WTC11 (cell line): ENCODE results near the gene ANKRD13D. TPM values are rescaled to one million over a fixed set of nuclear protein-coding genes. Genes with fewer than 3 reads are reported as not detected.
A peak's percentile ranks its signal among the peaks of the same experiment; 100 is the strongest.

Source experiments
- ATAC-seq: fragments of 200-7000 bp; cut with Tn5 transposase; 2 replicates; pipeline ENCODE4 v1.10.0; 2021; ENCODE audit warnings: mild to moderate bottlenecking, moderate library complexity
- CTCF ChIA-PET: fragments of 300-600 bp; sonication (Branson Sonifier 250); formaldehyde crosslinking; loops from one replicate; lab custom pipeline; 2021; ENCODE audit warnings: antibody characterized with exemption; lab: Charles Lee
- POLR2A ChIA-PET: fragments of 350-600 bp; sonication (Branson Sonifier 250); formaldehyde crosslinking; loops from one replicate; lab custom pipeline; 2021; ENCODE audit warnings: antibody characterized with exemption; lab: Charles Lee
- DNase-seq: peaks from one replicate; pipeline ENCODE4 v3.0.0; 2021; ENCODE audit warnings: low spot score
- H3K27ac Mint-ChIP-seq: 2 replicates; pipeline ENCODE4 v1.8.0; 2021; ENCODE audit warnings: mixed read lengths
- H3K27me3 Mint-ChIP-seq: 2 replicates; pipeline ENCODE4 v1.8.0; 2021; ENCODE audit warnings: low read depth, mild to moderate bottlenecking, moderate library complexity, mixed read lengths
- H3K36me3 Mint-ChIP-seq: 2 replicates; pipeline ENCODE4 v1.8.0; 2021; ENCODE audit warnings: mixed read lengths
- H3K4me1 Mint-ChIP-seq: 2 replicates; pipeline ENCODE4 v1.8.0; 2022; ENCODE audit warnings: mixed read lengths
- H3K4me3 Mint-ChIP-seq: 2 replicates; pipeline ENCODE4 v1.8.0; 2021; ENCODE audit warnings: mild to moderate bottlenecking, moderate library complexity, mixed read lengths
- H3K9me3 Mint-ChIP-seq: 2 replicates; pipeline ENCODE4 v1.8.0; 2021; ENCODE audit warnings: mixed read lengths
- ATF2 ChIP-seq: sonication (generic); formaldehyde crosslinking; IDR thresholded peaks from 2 replicates; pipeline ENCODE4 v1.8.1; 2022; ENCODE audit warnings: low read depth, missing genetic modification reagents, borderline replicate concordance
- GRHL2 ChIP-seq: fragments of 250-450 bp; sonication (Bioruptor Pico); IDR thresholded peaks from 2 replicates; pipeline ENCODE4 v1.8.0; 2022; ENCODE audit warnings: mild to moderate bottlenecking, moderate library complexity; ENCODE audit not compliant: insufficient replicate concordance, severe bottlenecking
- MXD4 ChIP-seq: fragments of 250-450 bp; sonication (Bioruptor Pico); IDR thresholded peaks from 2 replicates; pipeline ENCODE4 v1.8.0; 2021; ENCODE audit warnings: mild to moderate bottlenecking, moderate library complexity, borderline replicate concordance
- NFE2L1 ChIP-seq: sonication (generic); formaldehyde crosslinking; IDR thresholded peaks from 2 replicates; pipeline ENCODE4 v1.8.1; 2023; ENCODE audit warnings: missing genetic modification reagents
- TCF7 ChIP-seq: sonication (generic); formaldehyde crosslinking; IDR thresholded peaks from 2 replicates; pipeline ENCODE4 v1.8.0; 2022; ENCODE audit warnings: mild to moderate bottlenecking, low read depth, missing genetic modification reagents, moderate library complexity
- ZNF396 ChIP-seq: fragments of 250-450 bp; sonication (Bioruptor Pico); IDR thresholded peaks from 2 replicates; pipeline ENCODE4 v1.8.0; 2021; ENCODE audit warnings: mild to moderate bottlenecking, moderate library complexity, borderline replicate concordance
- total RNA-seq: library from RNA; stranded (reverse); gene quantifications from 3 replicates; pipeline ENCODE4 v1.2.3, GENCODE V29; 2021
- TF ChIP-seq, protein P1 (sequence below): sonication (generic); formaldehyde crosslinking; conservative IDR thresholded peaks from 2 replicates; pipeline ENCODE4 v1.8.1; 2023; ENCODE audit warnings: mild to moderate bottlenecking, low read depth, missing genetic modification reagents, moderate library complexity
- TF ChIP-seq, protein P2 (sequence below): sonication (generic); formaldehyde crosslinking; IDR thresholded peaks from 2 replicates; pipeline ENCODE4 v1.8.0; 2022; ENCODE audit warnings: missing genetic modification reagents
- TF ChIP-seq, protein P3 (sequence below): fragments of 200-600 bp; IDR thresholded peaks from 2 replicates; pipeline ENCODE4 v1.8.0; 2022; ENCODE audit warnings: antibody characterized with exemption

The ANKRD13D gene
- total RNA-seq, 1 experiment from 2014 or later: 55.5 TPM

DNA sequence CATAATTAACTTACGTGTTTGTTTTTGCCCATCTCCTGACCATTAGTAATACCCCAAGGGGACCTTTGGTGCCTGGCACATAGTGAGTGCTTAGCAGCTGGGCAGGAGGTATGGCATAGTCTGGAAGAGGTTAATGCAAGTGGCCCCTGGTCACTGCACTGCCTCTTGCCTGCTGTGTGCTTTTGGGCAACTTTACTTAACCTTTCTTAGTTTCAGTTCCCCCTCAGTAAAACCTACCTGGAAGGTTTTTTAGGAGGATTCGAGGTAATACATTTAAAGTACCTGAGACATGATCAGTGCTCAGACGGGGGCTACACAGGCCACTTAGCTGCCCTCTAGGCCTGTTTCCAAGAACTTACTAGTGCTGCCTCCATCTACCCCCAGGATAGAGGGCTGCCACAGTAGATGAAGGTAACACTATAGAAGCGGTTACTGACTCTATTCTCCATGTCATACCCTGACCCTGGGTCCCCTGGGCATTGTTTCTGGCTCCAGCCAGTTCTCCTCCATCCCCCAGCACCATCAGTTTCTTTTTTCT is 60.9 kb downstream of the ANKRD13D start (continued):
- no peak for TF ChIP-seq ZNF396 (CRISPR knock-in tag)
- TF ChIP-seq GRHL2 (CRISPR knock-in tag): no peak
- no peak for TF ChIP-seq ATF2 (CRISPR knock-in tag)
- TF ChIP-seq, protein P1, sequence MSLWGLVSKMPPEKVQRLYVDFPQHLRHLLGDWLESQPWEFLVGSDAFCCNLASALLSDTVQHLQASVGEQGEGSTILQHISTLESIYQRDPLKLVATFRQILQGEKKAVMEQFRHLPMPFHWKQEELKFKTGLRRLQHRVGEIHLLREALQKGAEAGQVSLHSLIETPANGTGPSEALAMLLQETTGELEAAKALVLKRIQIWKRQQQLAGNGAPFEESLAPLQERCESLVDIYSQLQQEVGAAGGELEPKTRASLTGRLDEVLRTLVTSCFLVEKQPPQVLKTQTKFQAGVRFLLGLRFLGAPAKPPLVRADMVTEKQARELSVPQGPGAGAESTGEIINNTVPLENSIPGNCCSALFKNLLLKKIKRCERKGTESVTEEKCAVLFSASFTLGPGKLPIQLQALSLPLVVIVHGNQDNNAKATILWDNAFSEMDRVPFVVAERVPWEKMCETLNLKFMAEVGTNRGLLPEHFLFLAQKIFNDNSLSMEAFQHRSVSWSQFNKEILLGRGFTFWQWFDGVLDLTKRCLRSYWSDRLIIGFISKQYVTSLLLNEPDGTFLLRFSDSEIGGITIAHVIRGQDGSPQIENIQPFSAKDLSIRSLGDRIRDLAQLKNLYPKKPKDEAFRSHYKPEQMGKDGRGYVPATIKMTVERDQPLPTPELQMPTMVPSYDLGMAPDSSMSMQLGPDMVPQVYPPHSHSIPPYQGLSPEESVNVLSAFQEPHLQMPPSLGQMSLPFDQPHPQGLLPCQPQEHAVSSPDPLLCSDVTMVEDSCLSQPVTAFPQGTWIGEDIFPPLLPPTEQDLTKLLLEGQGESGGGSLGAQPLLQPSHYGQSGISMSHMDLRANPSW: no peak
- TF ChIP-seq, protein P2, sequence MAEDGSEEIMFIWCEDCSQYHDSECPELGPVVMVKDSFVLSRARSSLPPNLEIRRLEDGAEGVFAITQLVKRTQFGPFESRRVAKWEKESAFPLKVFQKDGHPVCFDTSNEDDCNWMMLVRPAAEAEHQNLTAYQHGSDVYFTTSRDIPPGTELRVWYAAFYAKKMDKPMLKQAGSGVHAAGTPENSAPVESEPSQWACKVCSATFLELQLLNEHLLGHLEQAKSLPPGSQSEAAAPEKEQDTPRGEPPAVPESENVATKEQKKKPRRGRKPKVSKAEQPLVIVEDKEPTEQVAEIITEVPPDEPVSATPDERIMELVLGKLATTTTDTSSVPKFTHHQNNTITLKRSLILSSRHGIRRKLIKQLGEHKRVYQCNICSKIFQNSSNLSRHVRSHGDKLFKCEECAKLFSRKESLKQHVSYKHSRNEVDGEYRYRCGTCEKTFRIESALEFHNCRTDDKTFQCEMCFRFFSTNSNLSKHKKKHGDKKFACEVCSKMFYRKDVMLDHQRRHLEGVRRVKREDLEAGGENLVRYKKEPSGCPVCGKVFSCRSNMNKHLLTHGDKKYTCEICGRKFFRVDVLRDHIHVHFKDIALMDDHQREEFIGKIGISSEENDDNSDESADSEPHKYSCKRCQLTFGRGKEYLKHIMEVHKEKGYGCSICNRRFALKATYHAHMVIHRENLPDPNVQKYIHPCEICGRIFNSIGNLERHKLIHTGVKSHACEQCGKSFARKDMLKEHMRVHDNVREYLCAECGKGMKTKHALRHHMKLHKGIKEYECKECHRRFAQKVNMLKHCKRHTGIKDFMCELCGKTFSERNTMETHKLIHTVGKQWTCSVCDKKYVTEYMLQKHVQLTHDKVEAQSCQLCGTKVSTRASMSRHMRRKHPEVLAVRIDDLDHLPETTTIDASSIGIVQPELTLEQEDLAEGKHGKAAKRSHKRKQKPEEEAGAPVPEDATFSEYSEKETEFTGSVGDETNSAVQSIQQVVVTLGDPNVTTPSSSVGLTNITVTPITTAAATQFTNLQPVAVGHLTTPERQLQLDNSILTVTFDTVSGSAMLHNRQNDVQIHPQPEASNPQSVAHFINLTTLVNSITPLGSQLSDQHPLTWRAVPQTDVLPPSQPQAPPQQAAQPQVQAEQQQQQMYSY (CRISPR knock-in tag): no peak
- TF ChIP-seq TCF7 (CRISPR knock-in tag): no peak
- no peak for TF ChIP-seq NFE2L1 (CRISPR knock-in tag)

- ChIA-PET CTCF (interaction anchor here (0.6 to 10.1 kb wide), 48 partner anchors 9 to 677 kb away, joined by 3 to 842 read pairs (median 5); partner anchors contain the start of genes CLCF1, CORO1B, NUDT8 and PPP1CA), POLR2A (interaction anchor here (0.5 kb wide), 1 partner anchor 1404 kb away, joined by 3 read pairs; no protein-coding TSS in a partner anchor)
- H3K9me3 Mint-ChIP-seq: no peaks in the 10 kb centered on the region
- peak overlapping the region; percentile 49; the same call in 1 of the 2 replicates for H3K27ac Mint-ChIP-seq
- ATAC-seq (peak; percentile 43), DNase-seq (peak; percentile 62)
- peaks cover 25% of the 10 kb centered on the region for H3K4me1 Mint-ChIP-seq
- TF ChIP-seq, protein P3, sequence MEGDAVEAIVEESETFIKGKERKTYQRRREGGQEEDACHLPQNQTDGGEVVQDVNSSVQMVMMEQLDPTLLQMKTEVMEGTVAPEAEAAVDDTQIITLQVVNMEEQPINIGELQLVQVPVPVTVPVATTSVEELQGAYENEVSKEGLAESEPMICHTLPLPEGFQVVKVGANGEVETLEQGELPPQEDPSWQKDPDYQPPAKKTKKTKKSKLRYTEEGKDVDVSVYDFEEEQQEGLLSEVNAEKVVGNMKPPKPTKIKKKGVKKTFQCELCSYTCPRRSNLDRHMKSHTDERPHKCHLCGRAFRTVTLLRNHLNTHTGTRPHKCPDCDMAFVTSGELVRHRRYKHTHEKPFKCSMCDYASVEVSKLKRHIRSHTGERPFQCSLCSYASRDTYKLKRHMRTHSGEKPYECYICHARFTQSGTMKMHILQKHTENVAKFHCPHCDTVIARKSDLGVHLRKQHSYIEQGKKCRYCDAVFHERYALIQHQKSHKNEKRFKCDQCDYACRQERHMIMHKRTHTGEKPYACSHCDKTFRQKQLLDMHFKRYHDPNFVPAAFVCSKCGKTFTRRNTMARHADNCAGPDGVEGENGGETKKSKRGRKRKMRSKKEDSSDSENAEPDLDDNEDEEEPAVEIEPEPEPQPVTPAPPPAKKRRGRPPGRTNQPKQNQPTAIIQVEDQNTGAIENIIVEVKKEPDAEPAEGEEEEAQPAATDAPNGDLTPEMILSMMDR: peak; percentile 92
- TF ChIP-seq MXD4 (CRISPR knock-in tag): no peak
- H3K4me3 Mint-ChIP-seq: peak overlapping the region; percentile 56
- no peaks in the 10 kb centered on the region for H3K36me3 Mint-ChIP-seq
- no peaks in the 10 kb centered on the region; the same call in 1 of the 2 replicates for H3K27me3 Mint-ChIP-seq
These were observed 62.3 kb downstream of the ANKRD13D start for GRCh38 chr11:67351275-67352005.

Other genes with a start within 250 kb of the ANKRD13D start
- gene RHOD, start 232.5 kb upstream of the ANKRD13D start, total RNA-seq: 13.1 to 16.3 TPM (median 15.9 TPM) in 3 replicates
- gene KDM2A, start 170.0 kb upstream of the ANKRD13D start, total RNA-seq: 54.0 to 58.0 TPM (median 54.3 TPM) in 3 replicates
- 59.4 to 68.1 TPM (median 61.4 TPM) in 3 replicates for gene GRK2, start 22.8 kb upstream of the ANKRD13D start, total RNA-seq
- gene SSH3, start 14.2 kb downstream of the ANKRD13D start, total RNA-seq: 34.8 to 43.4 TPM (median 42.3 TPM) in 3 replicates
- 30.3 to 38.3 TPM (median 37.7 TPM) in 3 replicates for gene POLD4, start 64.2 kb downstream of the ANKRD13D start, total RNA-seq
- 0.48 to 0.92 TPM (median 0.92 TPM) in 3 replicates for gene CLCF1, start 84.3 kb downstream of the ANKRD13D start, total RNA-seq
- 25.7 to 45.5 TPM (median 26.7 TPM) in 3 replicates for gene RAD9A, start 102.7 kb downstream of the ANKRD13D start, total RNA-seq
- 220 to 222 TPM (median 221 TPM) in 3 replicates for gene PPP1CA, start 112.6 kb downstream of the ANKRD13D start, total RNA-seq
- gene TBC1D10C, start 114.8 kb downstream of the ANKRD13D start, total RNA-seq: 0.72 to 1.0 TPM (median 0.96 TPM) in 3 replicates
- 1.3 to 2.6 TPM (median 2.4 TPM) in 3 replicates for gene CARNS1, start 126.4 kb downstream of the ANKRD13D start, total RNA-seq
- 44.3 to 54.7 TPM (median 50.2 TPM) in 3 replicates for gene RPS6KB2, start 139.2 kb downstream of the ANKRD13D start, total RNA-seq
- 3.5 to 4.0 TPM (median 3.6 TPM) in 3 replicates for gene PTPRCAP, start 148.4 kb downstream of the ANKRD13D start, total RNA-seq
- 100 to 109 TPM (median 102 TPM) in 3 replicates for gene CORO1B, start 154.2 kb downstream of the ANKRD13D start, total RNA-seq
- gene GPR152, start 163.4 kb downstream of the ANKRD13D start, total RNA-seq: not detected in 3 replicates
- gene CABP4, start 166.1 kb downstream of the ANKRD13D start, total RNA-seq: 0.09 to 0.23 TPM in 2 of 3 replicates, not detected in the other
- gene TMEM134, start 179.9 kb downstream of the ANKRD13D start, total RNA-seq: 55.6 to 61.1 TPM (median 59.6 TPM) in 3 replicates
- 32.8 to 42.1 TPM (median 40.0 TPM) in 3 replicates for gene AIP, start 193.7 kb downstream of the ANKRD13D start, total RNA-seq
- 51.3 to 55.4 TPM (median 51.8 TPM) in 3 replicates for gene PITPNM1, start 216.1 kb downstream of the ANKRD13D start, total RNA-seq
- 47.6 to 53.1 TPM (median 52.5 TPM) in 3 replicates for gene CDK2AP2, start 218.9 kb downstream of the ANKRD13D start, total RNA-seq
- gene CABP2, start 234.1 kb downstream of the ANKRD13D start, total RNA-seq: not detected in 3 replicates